Left ventricle myocardium superior (tissue), 1 donor: ENCODE results near the gene ASPG. TPM values are rescaled to one million over a fixed set of nuclear protein-coding genes. Genes with fewer than 3 reads are reported as not detected.

Experiments used
- ATAC-seq: fragments of 200-7000 bp; cut with Tn5 transposase; one replicate; pipeline ENCODE4 v1.9.1; 2020; ENCODE audit warnings: mild to moderate bottlenecking, moderate library complexity
- DNase-seq: peaks from one replicate; pipeline ENCODE4 v3.0.0-alpha.2; 2020
- intact Hi-C: fragments of 100-400 bp; cut with micrococcal nuclease; formaldehyde crosslinking; loops from one replicate; pipeline ENCODE4 v1.11.0; 2022
- total RNA-seq: library from RNA; stranded (reverse); fragmentation: NEBNext Ultra II Directional; extraction: Animal tissue kit (Norgen Biotek cat#: 25700); gene quantifications from one replicate; pipeline ENCODE4 v1.2.1, GENCODE V29; 2021
- donor health status: DM: no; HTN: yes; CAD: no; lungs with severe emphysema.

The ASPG gene
- total RNA-seq, 1 donor from 2014 or later = 28.2 TPM

GRCh38 chr14:104072586-104072985 lies 12.9 kb upstream of the ASPG start:
- ATAC-seq (no peak), DNase-seq (no peak)
- intact Hi-C loops = loop anchor here (10.0 kb wide), 1 partner anchor 62 kb away; the partner anchor contains the start of gene KIF26A

GRCh38 chr14:104073764-104074163 lies 11.7 kb upstream of the ASPG start:
- DNase-seq (no peak), ATAC-seq (no peak)
- intact Hi-C loops = loop anchor here (10.0 kb wide), 1 partner anchor 61 kb away; the partner anchor contains the start of gene KIF26A

GRCh38 chr14:104075530-104076151 lies 9.9 kb upstream of the ASPG start:
- intact Hi-C loops = loop anchor here (10.0 kb wide), 1 partner anchor 59 kb away; the partner anchor contains the start of gene KIF26A
- ATAC-seq (no peak), DNase-seq (no peak)

- DNase-seq (no peak), ATAC-seq (no peak)
- intact Hi-C loops = loop anchor here (10.0 kb wide), 1 partner anchor 58 kb away; the partner anchor contains the start of gene KIF26A
Measured at GRCh38 chr14:104076743-104077142, 8.8 kb upstream of the ASPG start.

DNA sequence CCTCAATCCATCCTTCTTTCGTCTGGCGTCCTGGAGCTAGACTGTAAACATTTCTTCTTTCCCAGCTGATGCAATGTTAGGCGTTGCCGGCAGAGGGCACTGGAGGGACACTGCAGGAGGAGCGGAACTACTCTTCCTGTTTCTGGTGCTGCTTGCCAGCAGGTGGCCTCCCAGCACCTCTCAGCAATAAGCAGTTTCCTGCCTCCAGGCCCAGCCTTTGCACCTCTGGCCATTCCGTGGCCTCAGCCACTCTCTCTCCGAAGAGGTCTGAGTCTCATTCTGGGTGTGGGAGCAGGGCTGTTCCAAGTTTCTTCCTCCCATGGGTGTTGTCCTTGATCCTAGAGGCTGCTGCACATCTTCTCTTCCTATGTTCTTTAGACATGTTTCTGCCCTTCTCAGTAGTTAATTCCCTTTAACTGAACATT lies 7.5 kb upstream of the ASPG start:
- peak; percentile 87 for DNase-seq
- peak; percentile 82 for ATAC-seq
- intact Hi-C loops = loop anchor here (10.0 kb wide), 1 partner anchor 57 kb away; the partner anchor contains the start of gene KIF26A

- intact Hi-C loops = no loop called here
- DNase-seq = no peak
- no peak for ATAC-seq
Measured at GRCh38 chr14:104080376-104081260, 4.9 kb upstream of the ASPG start.

GRCh38 chr14:104081261-104081835 lies 4.2 kb upstream of the ASPG start:
- intact Hi-C loops = no loop called here
- ATAC-seq (no peak), DNase-seq (no peak)

DNA sequence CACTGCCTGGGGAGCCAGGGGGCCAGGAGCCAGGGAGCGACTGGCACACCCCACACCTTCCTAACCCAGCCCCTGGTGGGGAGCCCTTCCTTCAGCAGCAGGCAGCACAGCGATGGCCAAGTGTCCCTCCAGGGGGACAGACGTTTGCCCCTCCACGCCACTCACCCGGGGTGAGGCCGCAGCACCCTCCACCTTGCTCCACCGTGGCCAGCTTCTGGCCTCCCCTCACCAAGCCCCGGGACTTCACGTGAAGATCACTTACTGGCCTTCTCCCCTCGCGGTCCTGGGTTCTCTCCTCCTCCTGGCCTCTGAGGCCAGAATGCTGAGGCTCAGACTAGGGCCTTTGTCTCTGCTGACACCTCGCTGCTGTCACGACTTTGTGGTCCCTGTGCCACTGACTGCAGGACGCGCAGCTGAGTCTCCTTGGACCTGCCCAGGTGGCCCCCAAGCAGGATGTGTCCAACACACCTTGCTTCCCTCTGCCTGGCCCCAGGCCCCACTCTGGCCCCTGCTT lies 3.5 kb upstream of the ASPG start:
- ATAC-seq (no peak), DNase-seq (no peak)
- intact Hi-C loops = no loop called here

DNA sequence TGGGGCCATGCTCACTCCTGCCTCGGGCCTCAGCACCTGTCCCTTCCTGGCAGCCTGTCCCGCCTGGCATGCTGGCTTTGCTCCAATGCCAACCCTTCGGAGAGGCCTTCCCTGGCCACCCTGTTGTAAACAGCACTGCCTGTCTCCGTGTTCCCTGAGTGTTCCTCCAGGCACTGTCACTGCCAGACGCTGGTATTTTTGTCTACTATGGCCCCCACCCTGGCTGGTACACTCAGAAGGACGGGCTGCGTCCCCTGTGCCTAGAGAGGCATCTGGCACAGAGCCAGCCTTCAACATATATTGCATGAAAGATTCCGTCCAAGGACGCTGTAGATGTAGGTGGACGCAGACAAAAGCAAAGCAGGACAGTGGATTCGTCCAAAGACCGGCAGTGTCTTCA lies 2.7 kb upstream of the ASPG start:
- DNase-seq = peak; percentile 77
- intact Hi-C loops = no loop called here
- ATAC-seq = peak; percentile 71

GRCh38 chr14:104084251-104085002 lies 1.1 kb upstream of the ASPG start:
- no peak for DNase-seq
- ATAC-seq = peak; percentile 1
- intact Hi-C loops = no loop called here

GRCh38 chr14:104085889-104086201 lies 345 bp downstream of the ASPG start:
- intact Hi-C loops = no loop called here
- no peak for ATAC-seq
- DNase-seq = peak; percentile 31

DNA sequence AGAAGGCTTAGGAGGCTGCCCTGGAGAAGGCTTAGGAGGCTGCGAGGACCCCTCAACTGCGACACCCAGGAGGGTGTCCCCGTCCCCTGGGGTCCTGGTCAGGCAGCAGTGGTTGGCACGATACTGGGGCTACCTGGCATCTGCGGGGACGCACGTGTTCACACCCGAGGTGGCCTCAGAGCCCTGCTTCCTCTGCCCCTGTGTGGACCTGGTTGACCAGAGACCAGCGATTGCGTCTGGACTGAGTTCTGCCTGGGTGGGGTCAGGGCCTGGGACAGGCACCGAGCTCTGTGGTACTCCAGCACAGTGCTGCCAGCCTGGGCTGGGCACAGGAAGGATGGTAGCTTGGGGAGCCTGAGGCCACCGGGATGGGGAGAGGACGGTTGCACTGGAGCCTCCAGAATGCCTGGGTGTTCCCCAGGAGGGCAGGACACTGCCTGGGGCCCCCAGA lies 735 bp downstream of the ASPG start:
- intact Hi-C loops = no loop called here
- DNase-seq (no peak), ATAC-seq (no peak)

GRCh38 chr14:104086661-104087461 lies 1.4 kb downstream of the ASPG start:
- peak; percentile 63 for DNase-seq
- peak; percentile 56 for ATAC-seq
- intact Hi-C loops = no loop called here

DNA sequence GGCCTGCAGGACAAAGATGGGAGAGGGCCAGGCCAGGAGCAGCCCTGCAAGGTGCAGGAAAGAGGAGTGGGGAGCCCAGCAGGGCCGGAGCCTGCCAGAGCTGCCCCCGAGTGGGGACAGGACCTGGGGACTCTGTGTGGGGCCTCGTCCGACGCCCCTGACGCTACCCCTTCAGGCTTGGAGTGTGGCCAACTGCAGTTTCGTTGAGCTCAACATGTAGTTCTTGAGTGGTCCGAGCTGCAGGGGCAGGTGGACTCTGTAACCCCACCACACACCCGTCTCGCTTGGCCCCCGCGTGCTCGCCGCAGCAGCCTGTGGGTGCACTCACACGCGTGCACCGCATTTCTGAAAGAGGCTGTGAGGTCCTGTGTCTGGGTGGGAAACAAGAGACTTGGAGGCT lies 2.0 kb downstream of the ASPG start:
- ATAC-seq (no peak), DNase-seq (peak; percentile 32)
- intact Hi-C loops = no loop called here

DNA sequence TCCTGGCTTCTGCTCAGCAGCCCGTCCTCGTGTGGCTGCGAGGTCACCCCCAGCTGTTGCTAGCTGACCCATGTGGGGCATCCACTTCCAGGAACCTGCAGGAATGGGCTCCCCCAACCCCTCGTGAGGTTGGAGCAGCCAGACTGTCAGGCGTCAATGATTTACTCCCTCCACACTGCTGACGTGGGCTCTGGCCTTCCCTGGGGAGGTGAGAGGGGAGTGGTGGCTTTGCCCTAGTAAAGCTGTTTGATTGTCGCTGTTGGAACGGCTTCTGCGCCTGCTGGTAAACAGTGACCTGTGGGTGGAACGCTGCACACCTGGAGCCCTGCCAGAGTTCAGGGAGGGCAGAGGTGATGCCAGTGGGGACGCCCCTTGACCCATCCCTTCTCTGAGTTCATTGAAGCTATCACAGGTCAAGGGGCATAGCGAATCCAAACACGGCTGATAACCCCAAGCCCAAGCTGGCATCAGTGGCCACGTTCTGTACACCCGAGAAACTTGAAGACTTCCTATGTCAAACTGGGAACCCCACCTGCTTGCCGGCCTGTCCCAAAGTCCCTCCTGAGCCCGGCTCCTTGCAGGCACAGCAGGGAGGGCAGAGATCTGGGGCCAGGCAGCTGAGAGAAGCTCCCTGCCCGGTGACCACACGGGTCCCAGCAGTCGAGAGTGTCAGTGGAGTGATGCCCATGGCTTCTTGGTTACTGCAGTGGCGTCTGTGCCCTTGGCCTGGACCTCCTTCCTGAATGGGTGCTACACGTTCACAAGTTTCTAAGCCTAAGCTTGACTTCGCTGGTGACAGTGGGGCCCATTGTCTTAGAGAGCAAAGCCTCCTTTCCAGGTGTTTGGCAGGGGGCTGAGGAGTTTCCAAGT lies 2.7 kb downstream of the ASPG start:
- peak; percentile 19 for DNase-seq
- no peak for ATAC-seq
- intact Hi-C loops = no loop called here

- ATAC-seq (no peak), DNase-seq (peak; percentile 23)
- intact Hi-C loops = no loop called here
Measured at GRCh38 chr14:104090071-104090748, 4.7 kb downstream of the ASPG start.
